Loucy (cell line): ENCODE data around the gene PDK1.

Experiments used
- H2AFZ ChIP-seq: fragments of 200-600 bp; sonication (generic); 2 replicates; pipeline ENCODE4 v1.6.0; 2016; ENCODE audit warnings: antibody characterized with exemption, mild to moderate bottlenecking, low read length, moderate library complexity
- H3F3A ChIP-seq: fragments of 200-600 bp; 2 replicates; pipeline ENCODE4 v1.6.0; 2016; ENCODE audit warnings: antibody characterized with exemption, low read depth, mild to moderate bottlenecking
- H3K27me3 ChIP-seq: fragments of 200-600 bp; sonication (generic); 2 replicates; pipeline ENCODE4 v1.6.1; 2014; ENCODE audit warnings: low read length, mild to moderate bottlenecking; ENCODE audit not compliant: insufficient read depth, poor library complexity, severe bottlenecking
- H3K36me3 ChIP-seq: fragments of 200-600 bp; sonication (generic); 2 replicates; pipeline ENCODE4 v1.6.1; 2016; ENCODE audit warnings: low read length; ENCODE audit not compliant: insufficient read depth
- H3K4me1 ChIP-seq: fragments of 200-600 bp; sonication (generic); 2 replicates; pipeline ENCODE4 v1.5.1; 2014; ENCODE audit warnings: low read length, mild to moderate bottlenecking; ENCODE audit not compliant: insufficient read depth, poor library complexity, severe bottlenecking
- H3K4me2 ChIP-seq: fragments of 200-600 bp; sonication (generic); 2 replicates; pipeline ENCODE4 v1.6.0; 2014; ENCODE audit warnings: antibody characterized with exemption, low read length, low read depth, mild to moderate bottlenecking; ENCODE audit not compliant: poor library complexity, severe bottlenecking
- H3K4me3 ChIP-seq: fragments of 200-600 bp; sonication (generic); 2 replicates; pipeline ENCODE4 v1.5.1; 2014; ENCODE audit warnings: low read length, mild to moderate bottlenecking, mixed read lengths; ENCODE audit not compliant: poor library complexity, severe bottlenecking
- H3K79me2 ChIP-seq: fragments of 200-600 bp; sonication (generic); 2 replicates; pipeline ENCODE4 v1.6.1; 2014; ENCODE audit warnings: low read length; ENCODE audit not compliant: insufficient read depth
- H3K9ac ChIP-seq: fragments of 200-600 bp; sonication (generic); 2 replicates; pipeline ENCODE4 v1.6.0; 2014; ENCODE audit warnings: mild to moderate bottlenecking, low read depth, low read length, moderate library complexity; ENCODE audit not compliant: poor library complexity, severe bottlenecking
- H3K9me2 ChIP-seq: fragments of 200-600 bp; sonication (generic); replicated peaks from 2 replicates; pipeline ENCODE4 v1.6.1; 2016; ENCODE audit warnings: low read depth, low read length, mixed read lengths
- H3K9me3 ChIP-seq: fragments of 200-600 bp; sonication (generic); 2 replicates; pipeline ENCODE4 v1.6.1; 2014; ENCODE audit warnings: mild to moderate bottlenecking, antibody characterized with exemption, low read length, low read depth; ENCODE audit not compliant: insufficient read depth
- H4K20me1 ChIP-seq: fragments of 200-600 bp; sonication (generic); 2 replicates; pipeline ENCODE4 v1.6.0; 2014; ENCODE audit warnings: antibody characterized with exemption, low read length, mild to moderate bottlenecking; ENCODE audit not compliant: insufficient read depth, poor library complexity, severe bottlenecking
- CTCF ChIP-seq: fragments of 200-600 bp; sonication (generic); conservative IDR thresholded peaks from 2 replicates; pipeline ENCODE4 v1.5.1; 2014; ENCODE audit warnings: mild to moderate bottlenecking, antibody characterized with exemption, low read length
- EZH2phosphoT487 ChIP-seq: fragments of 200-600 bp; IDR thresholded peaks from 2 replicates; pipeline ENCODE4 v1.6.1; 2018; ENCODE audit warnings: antibody characterized with exemption, mild to moderate bottlenecking, moderate library complexity, borderline replicate concordance

Gene PDK1

GRCh38 chr2:172628085-172628484 lies 72.2 kb downstream of the PDK1 start:
- no peak overlapping the region for H2AFZ ChIP-seq
- H3K36me3 ChIP-seq: no peaks in the 10 kb centered on the region
- no peaks in the 10 kb centered on the region for H4K20me1 ChIP-seq
- H3K79me2 ChIP-seq: no peaks in the 10 kb centered on the region
- no peaks in the 10 kb centered on the region for H3K9me2 ChIP-seq
- no peak overlapping the region for H3K9ac ChIP-seq
- no peaks in the 10 kb centered on the region for H3K4me1 ChIP-seq
- no peaks in the 10 kb centered on the region for H3F3A ChIP-seq
- H3K4me3 ChIP-seq: no peak overlapping the region
- TF ChIP-seq EZH2phosphoT487 (no peak), CTCF (no peak)
- H3K4me2 ChIP-seq: no peak overlapping the region
- no peaks in the 10 kb centered on the region for H3K9me3 ChIP-seq
- H3K27me3 ChIP-seq: no peaks in the 10 kb centered on the region

GRCh38 chr2:172629586-172629985 lies 73.7 kb downstream of the PDK1 start:
- no peaks in the 10 kb centered on the region for H3K4me1 ChIP-seq
- no peak overlapping the region for H3K4me2 ChIP-seq
- TF ChIP-seq EZH2phosphoT487 (no peak), CTCF (no peak)
- H3K27me3 ChIP-seq: no peaks in the 10 kb centered on the region
- H3K9me3 ChIP-seq: no peaks in the 10 kb centered on the region
- no peaks in the 10 kb centered on the region for H3K79me2 ChIP-seq
- H3K4me3 ChIP-seq: no peak overlapping the region
- H3F3A ChIP-seq: no peaks in the 10 kb centered on the region
- H4K20me1 ChIP-seq: no peaks in the 10 kb centered on the region
- no peak overlapping the region for H3K9ac ChIP-seq
- H2AFZ ChIP-seq: no peak overlapping the region
- H3K9me2 ChIP-seq: no peaks in the 10 kb centered on the region
- H3K36me3 ChIP-seq: no peaks in the 10 kb centered on the region

GRCh38 chr2:172630181-172630580 lies 74.3 kb downstream of the PDK1 start:
- no peaks in the 10 kb centered on the region for H3K79me2 ChIP-seq
- H3K9me3 ChIP-seq: no peaks in the 10 kb centered on the region
- H3K4me1 ChIP-seq: no peaks in the 10 kb centered on the region
- H2AFZ ChIP-seq: no peak overlapping the region
- H3K27me3 ChIP-seq: no peaks in the 10 kb centered on the region
- H4K20me1 ChIP-seq: no peaks in the 10 kb centered on the region
- no peak overlapping the region for H3K9ac ChIP-seq
- TF ChIP-seq EZH2phosphoT487 (no peak), CTCF (no peak)
- no peaks in the 10 kb centered on the region for H3K36me3 ChIP-seq
- H3K4me2 ChIP-seq: no peak overlapping the region
- no peaks in the 10 kb centered on the region for H3F3A ChIP-seq
- H3K4me3 ChIP-seq: no peak overlapping the region
- H3K9me2 ChIP-seq: no peaks in the 10 kb centered on the region
